NCI-H1092 treated with DMSO at 0.1 percent for 48 hours (cell line): Measurements from ENCODE around the gene TBC1D22A.
"Not testable (repeated sequence)": the region's sequence is repeated elsewhere in the genome, so short reads cannot be mapped to it uniquely, and the experiment has no call there.

Source experiments
- DNase-seq: peaks from one replicate; lab custom pipeline; 2025; lab: John Stamatoyannopoulos, UW

Gene TBC1D22A

GRCh38 chr22:47156352-47157092 is 394.1 kb downstream of the TBC1D22A start:
- DNase-seq = no peak

- no peak for DNase-seq
Observed at GRCh38 chr22:47157093-47157420, 394.6 kb downstream of the TBC1D22A start.

GRCh38 chr22:47157486-47158270 is 395.2 kb downstream of the TBC1D22A start:
- no peak for DNase-seq

GRCh38 chr22:47158457-47158856 is 396.0 kb downstream of the TBC1D22A start:
- DNase-seq = no peak

- DNase-seq = no peak
Observed at GRCh38 chr22:47159592-47159991, 397.1 kb downstream of the TBC1D22A start.

- DNase-seq = no peak
Observed at GRCh38 chr22:47160141-47160541, 397.7 kb downstream of the TBC1D22A start.

- DNase-seq = no peak
Observed at GRCh38 chr22:47160781-47161520, 398.5 kb downstream of the TBC1D22A start.

- no peak for DNase-seq
Observed at GRCh38 chr22:47161631-47162030, 399.2 kb downstream of the TBC1D22A start.

- DNase-seq = no peak
Observed at GRCh38 chr22:47162865-47163264, 400.4 kb downstream of the TBC1D22A start.

GRCh38 chr22:47163481-47163855 is 401.0 kb downstream of the TBC1D22A start:
- no peak for DNase-seq

- DNase-seq = no peak
Observed at GRCh38 chr22:47163856-47164513, 401.5 kb downstream of the TBC1D22A start.

GRCh38 chr22:47164514-47165337 is 402.3 kb downstream of the TBC1D22A start:
- DNase-seq = no peak

- no peak for DNase-seq
Observed at GRCh38 chr22:47165338-47166032, 403.0 kb downstream of the TBC1D22A start.

GRCh38 chr22:47166033-47166404 is 403.6 kb downstream of the TBC1D22A start:
- DNase-seq = peak; percentile 20

GRCh38 chr22:47166446-47167016 is 404.1 kb downstream of the TBC1D22A start:
- no peak for DNase-seq

GRCh38 chr22:47167056-47167455 is 404.6 kb downstream of the TBC1D22A start:
- no peak for DNase-seq

- not testable (repeated sequence) for DNase-seq
Observed at GRCh38 chr22:47167921-47168320, 405.5 kb downstream of the TBC1D22A start.

GRCh38 chr22:47168441-47168840 is 406.0 kb downstream of the TBC1D22A start:
- DNase-seq = no peak

GRCh38 chr22:47168900-47169800 is 406.7 kb downstream of the TBC1D22A start:
- DNase-seq = no peak

- DNase-seq = no peak
Observed at GRCh38 chr22:47169801-47170140, 407.3 kb downstream of the TBC1D22A start.
